GM12892 (cell line): Measurements from ENCODE around the gene ATF5.

Experiments used
- POLR2A ChIP-seq: IDR thresholded peaks from 2 replicates; pipeline ENCODE4 v1.6.1; 2011; ENCODE audit warnings: low read depth, low read length, control low read depth
- POLR2AphosphoS5 ChIP-seq: IDR thresholded peaks from 2 replicates; pipeline ENCODE4 v1.6.1; 2011; ENCODE audit warnings: low read depth, low read length, control low read depth
- TAF1 ChIP-seq: IDR thresholded peaks from 2 replicates; pipeline ENCODE4 v1.6.1; 2011; ENCODE audit warnings: low read depth, mild to moderate bottlenecking, control low read depth, low read length, borderline replicate concordance

DNA sequence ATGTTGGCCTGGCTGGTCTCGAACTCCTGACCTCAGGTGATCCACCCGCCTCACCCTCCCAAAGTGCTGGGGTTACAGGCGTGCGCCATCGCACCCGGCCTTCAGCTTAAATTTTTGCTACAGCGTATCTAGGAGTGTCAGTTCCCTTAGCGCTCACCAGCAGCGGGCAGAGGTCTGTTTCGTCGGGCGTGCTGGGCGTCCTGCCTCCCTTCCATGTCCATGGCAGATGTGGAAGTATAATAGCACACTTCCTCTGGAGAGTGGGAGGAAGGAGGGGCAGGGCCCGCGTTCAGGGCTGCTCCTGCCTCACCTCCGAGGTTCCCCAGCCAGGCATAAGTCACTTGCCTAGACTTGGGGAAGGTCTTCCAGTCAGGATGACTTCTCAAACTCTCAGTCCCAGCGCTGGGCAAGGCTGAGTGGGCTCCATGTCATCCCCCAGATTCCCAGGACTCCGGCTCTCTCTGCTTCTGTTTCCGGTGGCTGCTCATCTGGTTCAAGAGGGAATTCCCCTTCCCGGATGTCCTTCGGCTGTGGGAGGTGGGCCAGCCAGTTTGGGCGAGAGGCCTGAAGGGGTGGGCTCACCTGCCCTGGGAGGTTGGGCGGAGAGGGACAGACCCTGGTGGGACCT, 41.9 kb upstream of the ATF5 start:
- TF ChIP-seq POLR2AphosphoS5 (peak; percentile 34; the same call in 1 of the 2 replicates), POLR2A (peak; percentile 23; the same call in 1 of the 2 replicates), TAF1 (no peak)
